NCI-H748 treated with DMSO at 0.1 percent for 48 hours (cell line): ENCODE measurements around the gene SLC6A1.
"Not testable (repeated sequence)": the region's sequence is repeated elsewhere in the genome, so short reads cannot be mapped to it uniquely, and the experiment has no call there.

ENCODE experiments used
- DNase-seq: peaks from one replicate; lab custom pipeline; 2025; lab: John Stamatoyannopoulos, UW

The SLC6A1 gene

GRCh38 chr3:11059799-11060115 lies 67.2 kb downstream of the SLC6A1 start:
- no peak for DNase-seq

- peak; percentile 14 for DNase-seq
Measured at GRCh38 chr3:11060500-11061251, 68.1 kb downstream of the SLC6A1 start.

GRCh38 chr3:11061268-11061871 lies 68.8 kb downstream of the SLC6A1 start:
- not testable (repeated sequence) for DNase-seq

GRCh38 chr3:11062704-11063103 lies 70.2 kb downstream of the SLC6A1 start:
- DNase-seq: no peak

GRCh38 chr3:11071096-11071755 lies 78.7 kb downstream of the SLC6A1 start:
- DNase-seq: no peak

GRCh38 chr3:11072631-11073030 lies 80.1 kb downstream of the SLC6A1 start:
- no peak for DNase-seq

GRCh38 chr3:11074011-11074410 lies 81.5 kb downstream of the SLC6A1 start:
- no peak for DNase-seq

- no peak for DNase-seq
Measured at GRCh38 chr3:11074451-11074850, 81.9 kb downstream of the SLC6A1 start.

- DNase-seq: not testable (repeated sequence)
Measured at GRCh38 chr3:11075122-11075521, 82.6 kb downstream of the SLC6A1 start.

GRCh38 chr3:11076711-11077110 lies 84.2 kb downstream of the SLC6A1 start:
- no peak for DNase-seq

GRCh38 chr3:11077466-11077865 lies 84.9 kb downstream of the SLC6A1 start:
- no peak for DNase-seq

GRCh38 chr3:11078826-11079515 lies 86.4 kb downstream of the SLC6A1 start:
- DNase-seq: no peak

GRCh38 chr3:11080492-11080891 lies 87.9 kb downstream of the SLC6A1 start:
- DNase-seq: no peak

GRCh38 chr3:11084098-11084497 lies 91.5 kb downstream of the SLC6A1 start:
- DNase-seq: no peak

- no peak for DNase-seq
Measured at GRCh38 chr3:11084677-11085076, 92.1 kb downstream of the SLC6A1 start.

GRCh38 chr3:11085093-11085840 lies 92.7 kb downstream of the SLC6A1 start:
- DNase-seq: no peak

GRCh38 chr3:11086856-11087255 lies 94.3 kb downstream of the SLC6A1 start:
- no peak for DNase-seq

- DNase-seq: no peak
Measured at GRCh38 chr3:11088066-11088465, 95.5 kb downstream of the SLC6A1 start.

- DNase-seq: no peak
Measured at GRCh38 chr3:11088831-11089230, 96.3 kb downstream of the SLC6A1 start.
